HepG2 (cell line): ENCODE results near the gene ATXN7L2. TPM values are rescaled to one million over a fixed set of nuclear protein-coding genes. Genes with fewer than 3 reads are reported as not detected.
A peak's percentile ranks its signal among the peaks of the same experiment; 100 is the strongest.

Source experiments
- ATAC-seq: fragments of 200-7000 bp; cut with Tn5 transposase; 3 replicates; pipeline ENCODE4 v1.9.1; 2020; ENCODE audit warnings: mild to moderate bottlenecking, moderate library complexity
- BruUV-seq: library from RNA; stranded (reverse); fragments of 400-500 nt; replicated peaks from 2 replicates; lab custom pipeline; 2021; lab: Mats Ljungman, UMichigan
- CTCF ChIA-PET: fragments of 300-600 bp; formaldehyde crosslinking; extraction: SDS; loops from one replicate; lab custom pipeline; 2021; ENCODE audit warnings: low total read pairs, inconsistent platforms, low intra/inter-chr PET ratio; lab: Yijun Ruan, JAX
- POLR2A ChIA-PET: fragments of 350-600 bp; sonication (Branson Sonifier 250); formaldehyde crosslinking; loops from one replicate; lab custom pipeline; 2020; ENCODE audit warnings: antibody characterized with exemption, inconsistent platforms; lab: Yijun Ruan, JAX
- DNase-seq: peaks from one replicate; pipeline ENCODE4 v3.0.0-alpha.2; 2015; ENCODE audit warnings: low spot score
- FAIRE-seq: peaks from 3 replicates; lab custom pipeline; 2011; peaks lifted over from hg19 to GRCh38; lab: Jason Lieb, UNC
- H2AFZ ChIP-seq: one replicate; pipeline ENCODE4 v1.6.1; 2011; ENCODE audit warnings: low read length, inconsistent platforms
- H3K27ac ChIP-seq: fragments of 300-600 bp; 3 replicates; pipeline ENCODE4 v1.8.0; 2011; ENCODE audit warnings: mixed run types, mild to moderate bottlenecking, mixed read lengths, low read length, inconsistent platforms; ENCODE audit not compliant: insufficient read depth; ENCODE audit errors: extremely low read length
- H3K27me3 ChIP-seq, 2 experiments: fragments of 200-600 bp in 1 of 2; 2 replicates in 1 of 2; 3 replicates in 1 of 2; pipeline versions ENCODE4 v1.6.0 to v1.8.0; 2011; ENCODE audit warnings: low read length in 2 of 2, mild to moderate bottlenecking in 2 of 2, moderate library complexity in 2 of 2, inconsistent platforms in 1 of 2; ENCODE audit not compliant: insufficient read depth in 2 of 2, control insufficient read depth in 1 of 2
- H3K36me3 ChIP-seq, 2 experiments: fragments of 200-600 bp in 1 of 2; replicated peaks in 1 of 2; 2 replicates in 1 of 2; 3 replicates in 1 of 2; pipeline versions ENCODE4 v1.5.1 to v1.8.0; 2011; ENCODE audit warnings: low read length in 2 of 2, inconsistent platforms in 1 of 2; ENCODE audit not compliant: insufficient read depth in 2 of 2, control insufficient read depth in 1 of 2
- H3K4me1 ChIP-seq: 2 replicates; pipeline ENCODE4 v1.5.1; 2012; ENCODE audit warnings: low read length, inconsistent platforms; ENCODE audit not compliant: insufficient read depth
- H3K4me2 ChIP-seq: 2 replicates; pipeline ENCODE4 v1.6.0; 2011; ENCODE audit warnings: low read depth, low read length, inconsistent platforms
- H3K4me3 ChIP-seq, 3 experiments: fragments of 200-600 bp in 1 of 3; sonication (generic), shearing (Covaris generic) in 1 of 3; replicated peaks in 1 of 3; 2 replicates each; pipeline ENCODE4 v1.5.1; 2011 to 2016; ENCODE audit warnings: low read length in 3 of 3, inconsistent platforms in 2 of 3, low read depth in 2 of 3, mild to moderate bottlenecking in 2 of 3, control low read depth in 1 of 3, mixed read lengths in 1 of 3; ENCODE audit not compliant: insufficient read depth in 1 of 3
- H3K79me2 ChIP-seq: one replicate; pipeline ENCODE4 v1.6.1; 2011; ENCODE audit warnings: low read length, inconsistent platforms; ENCODE audit not compliant: insufficient read depth
- H3K9ac ChIP-seq: 2 replicates; pipeline ENCODE4 v1.6.0; 2011; ENCODE audit warnings: mild to moderate bottlenecking, low read depth, low read length, inconsistent platforms; ENCODE audit not compliant: insufficient read depth
- H3K9me3 ChIP-seq: 2 replicates; pipeline ENCODE4 v1.5.1; 2012; ENCODE audit warnings: mild to moderate bottlenecking, low read length
- H4K20me1 ChIP-seq: 2 replicates; pipeline ENCODE4 v1.6.0; 2011; ENCODE audit warnings: inconsistent platforms, mild to moderate bottlenecking, low read length, moderate library complexity; ENCODE audit not compliant: insufficient read depth
- CTCF ChIP-seq: sonication (generic); formaldehyde crosslinking; IDR thresholded peaks from 2 replicates; pipeline ENCODE4 v1.5.0; 2020; ENCODE audit warnings: mild to moderate bottlenecking, missing genetic modification reagents, moderate library complexity
- MTF1 ChIP-seq: sonication (generic); formaldehyde crosslinking; IDR thresholded peaks from 2 replicates; pipeline ENCODE4 v1.5.0; 2020; ENCODE audit warnings: missing genetic modification reagents
- NFE2L2 ChIP-seq: fragments of 150-350 bp; IDR thresholded peaks from 2 replicates; pipeline ENCODE4 v1.6.1; 2014; ENCODE audit warnings: low read length
- PHB2 ChIP-seq: fragments of 450-650 bp; IDR thresholded peaks from 2 replicates; pipeline ENCODE4 v1.6.1; 2018; ENCODE audit not compliant: partially characterized antibody
- PRDM15 ChIP-seq: sonication (generic); formaldehyde crosslinking; IDR thresholded peaks from 2 replicates; pipeline ENCODE4 v1.4.0; 2020; ENCODE audit warnings: missing genetic modification reagents
- SMC3 ChIP-seq: IDR thresholded peaks from 2 replicates; pipeline ENCODE4 v1.6.1; 2011; ENCODE audit warnings: low read length, improper control_type of control experiment
- STAG1 ChIP-seq: sonication (generic); formaldehyde crosslinking; IDR thresholded peaks from 2 replicates; pipeline ENCODE4 v1.4.0; 2020; ENCODE audit warnings: missing genetic modification reagents
- ZNF224 ChIP-seq: sonication (generic); formaldehyde crosslinking; IDR thresholded peaks from 2 replicates; pipeline ENCODE4 v1.5.0; 2020; ENCODE audit warnings: mild to moderate bottlenecking, missing genetic modification reagents
- ZNF501 ChIP-seq: sonication (generic); formaldehyde crosslinking; IDR thresholded peaks from 2 replicates; pipeline ENCODE4 v1.5.1; 2020; ENCODE audit warnings: mild to moderate bottlenecking, moderate library complexity, missing genetic modification reagents
- ZNF564 ChIP-seq: sonication (generic); formaldehyde crosslinking; IDR thresholded peaks from 2 replicates; pipeline ENCODE4 v1.8.1; 2023; ENCODE audit warnings: mild to moderate bottlenecking, missing genetic modification reagents
- ZNF75D ChIP-seq: sonication (generic); formaldehyde crosslinking; IDR thresholded peaks from 2 replicates; pipeline ENCODE4 v1.8.1; 2023; ENCODE audit warnings: missing genetic modification reagents, mild to moderate bottlenecking, borderline replicate concordance
- ZNF83 ChIP-seq: sonication (generic); formaldehyde crosslinking; IDR thresholded peaks from 2 replicates; pipeline ENCODE4 v1.4.0; 2020; ENCODE audit warnings: missing genetic modification reagents, mild to moderate bottlenecking, borderline replicate concordance
- WGBS: methylation state at CpG from one replicate; pipeline ENCODE4 v1.1.6; 2017; ENCODE audit warnings: low lambda C conversion rate; 5-methylcytosine and 5-hydroxymethylcytosine counted together
- in situ Hi-C: cut with HindIII; loops from 2 replicates; pipeline ENCODE4 v1.10.0; 2017; ENCODE audit warnings: low pct_unique_long_range_greater_than_20kb; ENCODE audit not compliant: extremely low pct_ligation_motif_present
- intact Hi-C: fragments of 100-400 bp; cut with micrococcal nuclease; formaldehyde crosslinking; loops from one replicate; pipeline ENCODE4 v1.10.0; 2022; ENCODE audit not compliant: unreplicated experiment
- polyA plus RNA-seq, 8 experiments: library from polyadenylated mRNA; depleted of rRNA in 3 of 8; stranded (reverse) in 7 of 8; unstranded in 1 of 8; fragments of >200 nt; fragmentation: Illumina TruSeq in 4 of 8; extraction: Trizol in 4 of 8; gene quantifications; 2 replicates each; pipeline versions ENCODE4 v1.2.1 to v1.2.3, GENCODE V29; 2011 to 2016; ENCODE audit warnings: low read depth in 4 of 8, missing spikeins in 1 of 8, mixed read lengths in 1 of 8; ENCODE audit not compliant: insufficient read depth in 1 of 8
- total RNA-seq, 5 experiments: library from RNA; depleted of rRNA; stranded (reverse); fragments of >200 nt; fragmentation: Illumina TruSeq; extraction: Trizol; gene quantifications; 2 replicates each; pipeline ENCODE4 v1.2.3, GENCODE V29; 2016; ENCODE audit warnings: low read depth in 1 of 5

ATXN7L2 gene
- total and polyA plus RNA-seq, 2 of the 13 experiments (the other 11 are each of a cell fraction or from before 2014, with no cell fraction given): 2.7 to 2.8 TPM

- TF ChIP-seq PRDM15: no peak
- TF ChIP-seq STAG1 (CRISPR knock-in tag): peak; percentile 39
- peak; percentile 31; the same call in 1 of the 2 replicates for TF ChIP-seq SMC3
- TF ChIP-seq CTCF: peak; percentile 74
- TF ChIP-seq, all 625 proteins: peak for 3
Measured at GRCh38 chr1:109499661-109500536, 16.2 kb downstream of the ATXN7L2 start (continued).

GRCh38 chr1:109500941-109501381 is 17.3 kb downstream of the ATXN7L2 start:
- no peaks in the 10 kb centered on the region for H3K4me1 ChIP-seq
- ChIA-PET POLR2A (no interaction called here), CTCF (interaction anchor here (5.1 kb wide), 1 partner anchor 32 kb away, joined by 81 read pairs; no protein-coding TSS in a partner anchor)
- intact Hi-C loops (no loop called here), in situ Hi-C loops (no loop called here)
- no peaks in the 10 kb centered on the region for H3K79me2 ChIP-seq
- H3K36me3 ChIP-seq: peaks cover 1 to 3% of the 10 kb centered on the region in 2 experiments; a peak in 2 of 5 replicates
- TF ChIP-seq ZNF83: no peak
- TF ChIP-seq ZNF501 (CRISPR knock-in tag): no peak
- no peak for TF ChIP-seq ZNF564 (CRISPR knock-in tag)
- no peak for TF ChIP-seq ZNF75D (CRISPR knock-in tag)
- TF ChIP-seq MTF1 (CRISPR knock-in tag): no peak
- no peak for TF ChIP-seq NFE2L2
- TF ChIP-seq ZNF224 (CRISPR knock-in tag): no peak
- TF ChIP-seq PHB2: no peak
- no peak for FAIRE-seq
- WGBS: 66% methylated on average over 4 of the region's 5 CpGs
- H3K27me3 ChIP-seq: no peaks in the 10 kb centered on the region
- no peak overlapping the region for H3K9ac ChIP-seq
- no peak for DNase-seq
- H3K27ac ChIP-seq: no peak overlapping the region
- no peak overlapping the region for H3K4me3 ChIP-seq
- BruUV-seq: no TSS peak
- no peak overlapping the region for H2AFZ ChIP-seq
- ATAC-seq: no peak
- H3K4me2 ChIP-seq: no peak overlapping the region
- H3K9me3 ChIP-seq: no peaks in the 10 kb centered on the region
- H4K20me1 ChIP-seq: no peaks in the 10 kb centered on the region
